GM03348 (cell line): Measurements from ENCODE around the gene NPIPA3.
"Not testable (repeated sequence)": the region's sequence is repeated elsewhere in the genome, so short reads cannot be mapped to it uniquely, and the experiment has no call there.

Experiments
- DNase-seq: peaks from one replicate; pipeline ENCODE4 v3.0.0; 2012; ENCODE audit warnings: low spot score

NPIPA3 gene

GRCh38 chr16:14742273-14743128 lies 39.3 kb downstream of the NPIPA3 start, which contains the start of gene NPIPA2:
Gene NPIPA2 (plus strand): TSS chr16:14742533. CDS start chr16:14748066, 5,533 bp downstream.
- not testable (repeated sequence) for DNase-seq

DNA sequence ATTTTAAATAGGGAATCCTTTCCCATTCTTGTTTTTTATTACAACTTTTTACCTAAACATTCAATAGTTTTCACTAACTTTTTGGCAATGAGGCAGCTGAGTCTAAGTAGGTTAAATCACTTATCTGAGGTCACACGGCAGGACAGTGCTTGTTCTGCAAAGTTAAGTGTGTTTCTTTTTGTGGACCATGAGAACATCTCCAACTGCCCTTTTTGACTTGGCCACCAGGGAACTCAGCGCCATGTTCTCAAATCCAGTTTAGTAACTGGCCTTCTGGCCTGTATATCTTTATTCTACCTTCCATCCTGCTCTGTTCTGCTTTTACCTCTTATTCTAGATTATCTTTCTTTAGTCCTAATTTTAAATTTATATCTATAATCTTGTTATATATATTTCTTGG lies 70.4 kb downstream of the NPIPA3 start:
- not testable (repeated sequence) for DNase-seq

GRCh38 chr16:14775624-14776023 lies 72.4 kb downstream of the NPIPA3 start:
- DNase-seq: not testable (repeated sequence)
